Renal cortical epithelial cell (primary cell): Measurements from ENCODE around the gene DPY19L1. TPM values are rescaled to one million over a fixed set of nuclear protein-coding genes. Genes with fewer than 3 reads are reported as not detected.
"Not testable (repeated sequence)": the region's sequence is repeated elsewhere in the genome, so short reads cannot be mapped to it uniquely, and the experiment has no call there.

Experiments used
- DNase-seq: peaks from one replicate; pipeline ENCODE4 v3.0.0-alpha.2; 2011; ENCODE audit warnings: low read depth
- total RNA-seq: library from RNA; depleted of rRNA; stranded (reverse); fragments of >200 nt; gene quantifications from 2 replicates; pipeline ENCODE4 v1.2.3, GENCODE V29; 2014

Gene DPY19L1
- total RNA-seq, 1 donor from 2014 or later: 77.7 TPM

DNA sequence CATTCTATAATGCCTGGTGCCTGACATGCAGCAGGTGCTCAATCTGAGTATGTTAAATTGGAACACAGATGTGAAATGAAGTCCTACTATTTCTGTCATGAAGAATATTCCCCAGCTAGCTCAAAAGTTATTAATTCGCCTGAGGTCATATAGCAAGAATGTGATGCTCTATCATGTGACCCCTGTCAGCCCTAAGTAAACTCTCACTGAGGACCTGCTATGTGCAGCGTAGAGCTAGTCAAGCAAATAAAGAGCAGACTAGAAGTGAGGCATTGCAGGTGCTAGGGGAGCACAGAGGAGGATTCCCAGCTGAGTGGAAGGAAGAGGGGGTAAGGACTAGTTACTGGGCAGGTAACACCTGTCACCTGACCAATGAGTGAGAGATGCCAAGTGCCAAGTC, 118.2 kb downstream of the DPY19L1 start:
- not testable (repeated sequence) for DNase-seq

DNA sequence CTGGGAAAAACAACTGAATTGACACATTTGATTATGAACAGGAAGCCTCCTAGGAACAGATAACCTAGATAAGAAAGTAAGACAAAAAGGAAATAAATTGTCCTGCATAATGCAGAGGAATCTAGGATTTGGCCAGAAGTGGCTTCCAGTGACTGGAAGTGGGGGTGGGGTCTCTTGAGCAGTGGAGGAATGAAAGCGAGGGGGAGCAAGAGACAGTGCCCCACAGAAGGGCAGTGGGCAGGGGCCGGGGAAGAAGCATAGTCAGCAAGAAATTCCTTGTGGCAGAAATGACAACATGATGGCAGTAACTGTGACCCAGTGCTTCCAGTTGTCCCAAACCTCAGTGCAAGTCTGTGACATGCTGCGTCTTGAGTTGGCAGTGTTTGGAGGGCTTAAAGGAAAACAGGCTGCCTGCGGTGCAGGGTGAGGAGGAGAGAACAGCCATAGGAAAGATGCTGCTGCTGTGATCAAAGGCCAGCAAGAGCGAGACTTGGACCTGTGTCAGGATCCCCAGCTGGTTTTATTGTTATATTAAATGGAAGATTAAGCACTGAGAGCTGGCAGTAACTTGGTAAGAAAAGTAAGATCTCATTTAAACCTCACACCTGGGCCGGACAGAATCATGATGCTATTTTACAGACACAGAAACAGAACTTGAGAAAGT, 119.0 kb downstream of the DPY19L1 start:
- DNase-seq: not testable (repeated sequence)

DNA sequence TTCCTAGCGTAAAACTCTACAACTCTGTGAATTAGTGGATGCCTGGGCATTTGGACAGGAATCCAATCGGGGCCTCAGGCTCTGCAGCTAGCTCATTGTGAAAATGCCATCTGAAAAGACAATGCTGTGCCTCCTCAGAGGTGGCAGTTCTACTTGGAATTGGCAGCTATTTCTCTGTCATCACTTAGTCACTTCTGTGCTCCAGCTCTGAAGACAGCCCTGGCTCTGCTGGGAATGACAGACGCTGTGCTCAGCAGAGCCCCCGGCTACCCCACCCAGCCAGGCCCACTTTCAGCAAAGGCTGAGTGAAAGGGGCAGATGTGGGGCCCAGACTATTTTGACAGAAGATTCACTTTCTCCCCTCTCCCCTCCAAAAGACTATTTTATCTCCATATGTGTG, 119.8 kb downstream of the DPY19L1 start:
- DNase-seq: not testable (repeated sequence)

DNA sequence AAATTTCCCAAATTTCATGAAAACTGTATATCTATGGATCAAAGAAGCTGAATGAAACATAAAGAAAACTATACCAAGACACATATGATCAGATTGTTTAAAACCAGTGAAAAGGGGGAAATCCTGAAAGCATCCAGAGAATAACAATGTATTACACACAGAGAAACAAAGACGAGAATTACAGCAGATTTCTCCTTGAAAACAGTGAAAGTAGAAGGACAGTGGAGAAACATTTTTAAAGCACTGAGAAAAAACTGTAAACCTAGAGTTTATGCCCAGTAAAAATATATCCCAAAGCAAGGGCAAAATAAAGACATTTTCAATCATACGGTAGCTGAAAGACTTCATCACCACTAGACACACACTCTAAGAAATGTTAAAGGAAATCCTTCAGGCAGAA, 121.0 kb downstream of the DPY19L1 start:
- no peak for DNase-seq

DNA sequence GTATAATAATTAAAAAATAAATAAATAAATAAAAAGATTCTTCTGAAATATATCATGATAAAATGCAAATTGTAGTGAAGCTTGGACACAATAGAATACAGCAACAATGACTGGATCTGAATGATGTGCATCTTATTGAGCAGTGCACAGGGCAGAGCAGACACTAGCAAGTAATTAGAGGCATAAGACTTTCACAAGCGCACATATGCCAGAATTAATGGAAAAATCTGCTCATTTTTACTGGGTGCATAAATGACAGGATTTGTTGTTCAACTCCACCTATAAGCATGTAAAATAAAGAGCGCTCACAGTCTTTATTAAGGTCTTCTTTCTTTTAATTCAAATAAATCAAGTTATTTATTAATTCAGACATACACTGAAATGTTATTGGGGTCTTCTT, 125.0 kb downstream of the DPY19L1 start:
- no peak for DNase-seq

DNA sequence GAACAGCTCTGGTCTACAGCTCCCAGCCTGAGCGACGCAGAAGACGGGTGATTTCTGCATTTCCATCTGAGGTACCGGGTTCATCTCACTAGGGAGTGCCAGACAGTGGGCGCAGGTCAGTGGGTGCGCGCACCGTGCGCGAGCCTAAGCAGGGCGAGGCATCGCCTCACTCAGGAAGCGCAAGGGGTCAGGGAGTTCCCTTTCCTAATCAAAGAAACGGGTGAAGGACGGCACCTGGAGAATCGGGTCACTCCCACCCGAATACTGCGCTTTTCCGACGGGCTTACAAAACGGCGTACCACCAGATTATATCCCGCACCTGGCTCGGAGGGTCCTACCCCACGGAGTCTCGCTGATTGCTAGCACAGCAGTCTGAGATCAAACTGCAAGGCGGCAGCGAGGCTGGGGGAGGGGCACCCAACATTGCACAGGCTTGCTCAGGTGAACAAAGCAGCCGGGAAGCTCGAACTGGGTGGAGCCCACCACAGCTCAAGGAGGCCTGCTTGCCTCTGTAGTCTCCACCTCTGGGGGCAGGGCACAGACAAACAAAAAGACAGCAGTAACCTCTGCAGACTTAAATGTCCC, 130.9 kb downstream of the DPY19L1 start:
- DNase-seq: not testable (repeated sequence)

DNA sequence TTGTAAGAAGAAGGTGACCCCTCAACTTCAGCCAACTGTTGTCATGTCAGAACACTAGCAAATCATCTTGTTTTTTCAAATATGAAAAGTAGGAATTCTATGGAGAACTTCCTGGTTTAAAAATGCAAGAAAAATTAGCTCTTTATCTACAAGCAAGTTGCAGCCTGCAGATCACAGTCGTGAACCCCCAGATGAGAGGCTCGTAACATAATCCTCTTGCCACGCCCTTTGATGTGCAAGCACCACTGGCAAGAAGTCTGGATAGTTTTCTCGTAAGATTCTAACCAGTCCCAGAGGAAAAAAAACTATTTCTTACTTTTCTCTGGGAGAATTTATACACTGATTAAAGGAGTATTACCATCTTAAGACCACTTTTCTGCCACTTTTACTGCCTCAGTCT, 132.3 kb downstream of the DPY19L1 start:
- DNase-seq: no peak

DNA sequence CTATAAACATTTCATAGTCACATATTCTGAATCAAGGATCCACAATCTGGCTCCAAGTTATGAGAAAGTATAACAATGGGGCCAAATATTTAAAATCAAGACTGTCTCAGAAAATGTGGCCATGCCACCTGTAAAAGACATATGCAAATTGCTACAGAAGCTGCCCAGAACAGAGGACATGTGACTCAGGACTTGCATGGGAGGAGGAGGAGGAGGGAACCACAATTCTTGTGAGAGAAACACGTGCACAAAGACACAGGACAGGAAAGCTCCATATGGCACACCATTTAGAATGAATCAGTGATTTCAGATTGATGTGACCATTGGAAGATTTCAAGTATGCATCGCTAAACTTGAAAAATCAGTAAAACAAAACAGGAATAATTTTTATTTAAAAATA, 133.4 kb downstream of the DPY19L1 start:
- DNase-seq: not testable (repeated sequence)

DNA sequence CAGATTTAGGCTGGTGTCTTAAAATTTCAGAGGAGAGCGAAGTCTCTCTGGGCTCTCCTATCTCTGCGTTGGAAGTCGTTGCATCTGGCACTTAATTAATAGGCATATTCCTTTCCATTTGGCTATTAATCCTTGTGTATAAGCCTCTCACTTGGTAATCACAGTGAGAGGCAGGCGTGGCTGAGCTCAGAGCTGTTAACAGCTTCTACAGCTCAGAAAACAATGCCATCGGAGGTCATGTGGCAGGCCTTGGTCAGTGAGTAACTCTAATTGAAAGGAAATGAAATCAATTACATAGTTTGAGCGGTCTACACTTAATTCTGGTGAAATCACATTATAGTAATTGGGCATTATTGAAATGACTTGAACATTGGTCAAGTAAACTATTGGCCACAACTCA, 135.1 kb downstream of the DPY19L1 start:
- DNase-seq: peak; percentile 16

DNA sequence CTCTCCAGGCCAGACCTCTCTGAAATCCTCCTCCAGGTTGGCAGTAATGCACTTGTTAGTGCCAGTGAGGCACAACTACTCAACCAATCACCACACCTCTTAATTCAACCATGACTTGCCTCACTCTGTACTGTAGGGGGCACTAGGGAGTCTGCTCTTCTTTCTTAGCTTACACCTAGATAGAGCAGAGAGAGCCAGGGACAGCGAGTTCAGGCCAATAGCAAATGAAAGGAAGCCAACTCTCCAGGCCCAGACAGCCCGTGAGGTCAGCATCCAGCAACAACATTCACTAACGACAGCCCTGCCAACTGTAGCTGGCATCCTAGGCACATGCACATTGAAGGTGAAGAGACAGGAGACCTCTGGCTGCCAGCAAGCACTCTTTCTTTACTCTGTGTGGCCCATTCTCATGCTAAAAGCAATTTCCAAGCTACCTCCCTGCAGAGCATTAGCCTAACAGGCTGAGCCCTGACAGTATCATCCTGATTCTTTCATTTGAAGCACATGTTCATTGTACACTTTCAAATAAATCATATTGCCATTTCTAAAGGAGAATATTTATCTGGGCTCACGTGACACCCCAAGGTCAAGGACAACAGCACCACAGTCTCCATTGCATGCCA, 136.3 kb downstream of the DPY19L1 start:
- no peak for DNase-seq

DNA sequence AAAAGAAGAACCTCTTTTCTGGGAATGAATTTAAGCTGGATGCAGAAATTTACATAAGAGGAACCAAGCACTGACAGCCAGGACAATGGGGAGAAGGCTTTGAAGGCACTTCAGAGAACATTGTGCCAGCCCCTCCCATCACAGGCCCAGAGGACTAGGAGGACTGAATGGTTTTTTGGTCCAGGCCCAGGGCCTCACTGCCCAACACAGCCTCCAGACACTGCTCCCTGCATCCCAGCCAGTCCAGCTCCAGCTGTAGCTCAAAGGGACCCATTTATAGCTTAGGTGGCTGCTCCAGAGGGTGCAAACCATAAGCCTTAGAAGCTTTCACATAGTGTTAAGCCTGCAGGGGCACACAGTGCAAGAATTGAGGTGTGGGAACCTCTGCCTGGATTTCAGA, 142.1 kb downstream of the DPY19L1 start:
- no peak for DNase-seq

DNA sequence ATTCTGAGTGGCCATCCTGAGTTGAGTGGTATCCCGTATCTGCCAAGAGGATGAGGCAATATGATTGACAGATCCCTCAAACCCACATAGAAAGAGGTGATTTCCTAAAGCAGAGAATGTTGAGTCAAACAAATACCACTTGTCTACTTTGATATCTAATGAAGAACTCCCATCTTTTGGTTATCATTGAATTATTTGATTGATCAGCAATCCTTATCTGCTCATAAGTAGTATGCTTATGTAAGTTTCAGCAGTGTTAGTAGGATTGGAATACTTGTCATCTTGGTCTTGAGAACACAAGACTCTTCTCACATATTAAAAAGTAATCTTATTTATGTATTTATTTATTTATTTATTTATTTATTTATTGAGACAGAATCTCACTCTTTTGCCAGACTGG, 147.3 kb downstream of the DPY19L1 start:
- no peak for DNase-seq

DNA sequence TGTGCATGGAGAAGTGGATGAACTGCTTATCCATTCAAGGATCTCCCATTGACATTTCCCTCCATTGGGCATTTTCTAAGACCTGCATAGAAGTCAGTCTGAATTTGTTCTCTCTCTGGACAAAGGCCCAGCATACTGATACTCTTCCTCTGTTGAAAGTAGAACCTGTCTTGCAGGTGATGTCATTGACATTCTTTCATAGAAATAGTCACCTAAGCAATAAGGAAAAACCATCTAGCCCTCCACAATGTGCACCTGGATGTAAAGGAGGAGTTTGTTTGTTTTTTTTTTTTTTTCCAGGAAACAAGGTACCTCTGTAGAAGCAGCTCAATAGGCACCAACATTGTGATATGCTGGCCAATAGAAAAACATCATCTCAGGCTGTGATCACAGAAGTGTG, 150.4 kb downstream of the DPY19L1 start:
- DNase-seq: no peak

DNA sequence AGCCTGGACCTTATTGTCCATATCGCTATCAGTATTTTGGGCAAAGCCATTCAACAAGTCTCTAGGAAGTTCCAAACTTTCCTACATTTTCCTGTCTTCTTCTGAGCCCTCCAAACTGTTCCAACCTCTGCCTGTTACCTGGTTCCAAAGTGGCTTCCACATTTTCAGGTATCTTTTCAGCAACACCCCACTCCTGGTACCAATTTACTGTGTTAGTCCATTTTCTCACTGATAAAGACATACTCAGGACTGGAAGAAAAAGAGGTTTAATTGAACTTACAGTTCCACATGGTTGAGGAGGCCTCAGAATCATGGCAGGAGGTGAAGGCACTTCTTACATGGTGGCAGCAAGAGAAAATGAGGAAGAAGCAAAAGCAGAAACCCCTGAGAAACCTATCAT, 153.4 kb downstream of the DPY19L1 start:
- not testable (repeated sequence) for DNase-seq

DNA sequence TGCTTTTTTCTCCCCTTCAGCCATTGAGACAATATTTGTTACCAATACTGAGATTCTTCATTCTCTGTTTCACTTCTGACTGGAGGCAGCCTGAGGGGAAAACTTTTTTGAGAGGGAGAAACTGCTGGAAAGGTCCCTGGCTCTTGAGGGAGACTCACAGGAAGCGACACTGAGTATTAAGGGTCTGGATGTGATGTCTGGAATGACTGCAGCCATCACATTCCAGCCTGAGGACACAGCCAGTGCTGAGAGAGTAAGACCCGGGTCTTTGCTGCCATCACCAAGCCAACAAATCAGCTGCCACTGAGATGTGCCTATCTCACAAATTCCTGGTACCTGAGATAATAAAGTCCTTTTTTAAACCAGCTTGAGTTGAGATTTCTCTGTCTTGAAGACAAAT, 157.4 kb downstream of the DPY19L1 start:
- no peak for DNase-seq

DNA sequence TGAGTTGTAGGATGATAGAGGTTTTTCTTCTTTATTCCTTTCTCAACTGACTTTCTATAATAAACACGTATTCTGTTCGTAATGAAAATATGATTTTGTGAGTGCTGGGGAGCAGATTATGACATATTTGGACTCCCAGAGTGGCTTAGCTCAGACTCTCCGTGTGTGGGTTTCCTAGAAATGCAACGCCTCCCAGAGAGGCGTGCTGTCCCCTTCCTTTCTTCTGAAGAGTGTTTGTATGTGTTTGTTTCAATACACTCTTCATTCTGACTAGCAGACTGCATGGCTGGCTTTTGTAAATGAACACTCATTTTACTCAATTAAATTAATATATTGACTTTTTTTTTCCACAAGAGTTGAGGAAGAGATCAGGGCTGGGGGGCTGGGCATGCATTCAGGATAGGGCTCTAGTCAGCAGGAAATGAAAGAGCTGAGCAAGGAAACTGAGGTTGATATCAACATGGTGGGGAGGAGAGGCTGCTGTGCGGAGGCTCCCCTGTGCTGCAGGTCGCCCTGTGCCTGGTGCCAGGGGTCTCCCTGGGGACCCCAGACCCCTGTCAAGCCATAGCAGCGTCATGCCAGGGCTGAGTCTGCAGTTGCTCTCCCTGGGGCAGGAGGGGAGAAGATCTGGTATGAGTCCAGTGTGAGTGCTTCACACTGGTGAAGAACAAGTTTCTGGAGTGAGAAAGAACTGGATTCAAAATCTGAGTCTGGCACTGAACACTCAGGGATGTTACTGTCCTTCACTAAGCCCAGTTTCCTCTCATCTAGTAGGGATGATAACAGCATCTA, 158.1 kb downstream of the DPY19L1 start:
- not testable (repeated sequence) for DNase-seq

Other genes starting within 250 kb of the DPY19L1 start
- gene TBX20, start 216.6 kb upstream of the DPY19L1 start, total RNA-seq: 0.15 and 0.52 TPM in 2 replicates